ENCODE results near the gene EML4. TPM values are rescaled to one million over a fixed set of nuclear protein-coding genes. Genes with fewer than 3 reads are reported as not detected.

The EML4 gene
- total RNA-seq, 4 donors from 2014 or later, result 27.4 to 96.8 (median 58.0) TPM

DNA sequence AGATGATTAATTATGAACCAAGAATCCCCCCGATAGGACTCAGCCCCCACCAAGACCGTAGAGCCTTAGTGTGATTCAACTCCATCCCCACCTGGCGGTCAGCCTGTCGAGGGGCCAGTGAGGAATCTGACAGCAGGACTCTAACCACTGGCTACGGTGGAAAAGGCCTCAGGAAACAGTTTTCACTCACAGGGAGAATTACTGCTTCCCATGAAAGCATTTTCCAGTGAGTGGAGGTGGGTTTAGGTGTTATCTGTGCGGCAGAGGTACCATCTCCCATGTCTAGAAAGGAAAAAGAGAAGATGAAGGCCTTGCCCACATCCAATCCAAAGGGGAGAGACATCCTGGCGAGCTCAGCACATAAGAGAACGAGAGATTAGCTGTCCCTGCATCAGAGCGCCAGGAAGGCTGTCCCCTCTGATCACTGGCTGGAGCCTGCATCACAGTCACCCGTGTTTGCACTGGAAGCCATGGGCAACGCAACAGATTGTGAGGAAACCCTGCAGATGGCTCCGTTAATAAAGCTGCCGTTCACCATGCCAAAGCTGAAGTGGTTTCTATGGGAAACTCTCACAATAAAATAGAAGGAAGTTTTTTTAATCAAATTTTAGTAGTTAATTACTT is 169.5 kb downstream of the EML4 start:
- Histone ChIP-seq H3K27me3 (no peaks in the 10 kb centered on the region), H3K36me3 (no peaks in the 10 kb centered on the region), H3K27ac (no peak overlapping the region), H3K4me1 (peaks cover 3 to 12% of the 10 kb centered on the region in 2 donors), H3K4me3 (no peak overlapping the region), H3K9me3 (no peaks in the 10 kb centered on the region)
- DNase-seq, result no peak
- intact Hi-C loops (cut with DNase I; ENCODE audit: low total_unique reads), result no loop called here
- no peak for TF ChIP-seq POLR2A (IDR thresholded peaks at IDR 0.05)
- TF ChIP-seq, protein P1, sequence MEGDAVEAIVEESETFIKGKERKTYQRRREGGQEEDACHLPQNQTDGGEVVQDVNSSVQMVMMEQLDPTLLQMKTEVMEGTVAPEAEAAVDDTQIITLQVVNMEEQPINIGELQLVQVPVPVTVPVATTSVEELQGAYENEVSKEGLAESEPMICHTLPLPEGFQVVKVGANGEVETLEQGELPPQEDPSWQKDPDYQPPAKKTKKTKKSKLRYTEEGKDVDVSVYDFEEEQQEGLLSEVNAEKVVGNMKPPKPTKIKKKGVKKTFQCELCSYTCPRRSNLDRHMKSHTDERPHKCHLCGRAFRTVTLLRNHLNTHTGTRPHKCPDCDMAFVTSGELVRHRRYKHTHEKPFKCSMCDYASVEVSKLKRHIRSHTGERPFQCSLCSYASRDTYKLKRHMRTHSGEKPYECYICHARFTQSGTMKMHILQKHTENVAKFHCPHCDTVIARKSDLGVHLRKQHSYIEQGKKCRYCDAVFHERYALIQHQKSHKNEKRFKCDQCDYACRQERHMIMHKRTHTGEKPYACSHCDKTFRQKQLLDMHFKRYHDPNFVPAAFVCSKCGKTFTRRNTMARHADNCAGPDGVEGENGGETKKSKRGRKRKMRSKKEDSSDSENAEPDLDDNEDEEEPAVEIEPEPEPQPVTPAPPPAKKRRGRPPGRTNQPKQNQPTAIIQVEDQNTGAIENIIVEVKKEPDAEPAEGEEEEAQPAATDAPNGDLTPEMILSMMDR (IDR thresholded peaks at IDR 0.05), result no peak

DNA sequence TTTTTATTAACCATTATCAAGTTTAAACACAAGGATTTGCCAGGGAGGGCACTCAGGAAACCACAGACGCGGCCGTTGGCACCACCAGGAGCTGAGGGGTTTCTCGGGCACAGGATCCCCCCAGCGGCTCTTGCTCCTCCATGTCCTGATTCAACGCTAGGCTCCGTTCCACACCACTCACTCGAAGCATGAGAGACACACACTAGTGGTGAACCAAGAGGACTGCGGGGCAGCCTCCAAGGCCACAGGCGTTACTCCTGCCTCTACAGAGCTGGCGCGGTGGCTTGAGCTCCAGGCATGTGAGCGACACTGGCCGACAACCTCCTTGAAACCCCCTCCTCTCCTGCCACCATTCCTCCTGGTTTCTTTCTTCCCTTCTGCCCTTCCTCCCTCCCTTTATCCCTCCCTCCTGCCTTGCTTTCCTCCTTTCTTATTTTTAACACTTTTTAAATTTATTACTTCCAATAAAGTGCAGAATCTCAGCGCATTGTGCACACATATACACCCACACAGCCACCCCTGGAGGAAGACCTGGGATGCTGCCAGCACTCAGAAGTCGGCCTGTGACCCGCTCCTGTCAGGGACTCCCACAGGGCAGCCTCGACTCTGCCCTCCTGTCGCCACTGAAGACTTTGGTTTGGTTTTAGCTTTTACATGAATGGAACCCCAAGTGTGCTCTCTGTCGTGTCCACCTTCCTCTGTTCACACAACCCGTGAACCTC is 170.2 kb downstream of the EML4 start:
- Histone ChIP-seq H3K36me3 (no peaks in the 10 kb centered on the region), H3K27me3 (no peaks in the 10 kb centered on the region), H3K4me3 (no peak overlapping the region), H3K27ac (no peak overlapping the region), H3K9me3 (no peaks in the 10 kb centered on the region), H3K4me1 (peaks cover 3 to 12% of the 10 kb centered on the region in 2 donors)
- DNase-seq, result no peak
- TF ChIP-seq, protein P1 (IDR thresholded peaks at IDR 0.05), result no peak
- TF ChIP-seq POLR2A (IDR thresholded peaks at IDR 0.05), result no peak
- intact Hi-C loops (cut with DNase I; ENCODE audit: low total_unique reads), result no loop called here

DNA sequence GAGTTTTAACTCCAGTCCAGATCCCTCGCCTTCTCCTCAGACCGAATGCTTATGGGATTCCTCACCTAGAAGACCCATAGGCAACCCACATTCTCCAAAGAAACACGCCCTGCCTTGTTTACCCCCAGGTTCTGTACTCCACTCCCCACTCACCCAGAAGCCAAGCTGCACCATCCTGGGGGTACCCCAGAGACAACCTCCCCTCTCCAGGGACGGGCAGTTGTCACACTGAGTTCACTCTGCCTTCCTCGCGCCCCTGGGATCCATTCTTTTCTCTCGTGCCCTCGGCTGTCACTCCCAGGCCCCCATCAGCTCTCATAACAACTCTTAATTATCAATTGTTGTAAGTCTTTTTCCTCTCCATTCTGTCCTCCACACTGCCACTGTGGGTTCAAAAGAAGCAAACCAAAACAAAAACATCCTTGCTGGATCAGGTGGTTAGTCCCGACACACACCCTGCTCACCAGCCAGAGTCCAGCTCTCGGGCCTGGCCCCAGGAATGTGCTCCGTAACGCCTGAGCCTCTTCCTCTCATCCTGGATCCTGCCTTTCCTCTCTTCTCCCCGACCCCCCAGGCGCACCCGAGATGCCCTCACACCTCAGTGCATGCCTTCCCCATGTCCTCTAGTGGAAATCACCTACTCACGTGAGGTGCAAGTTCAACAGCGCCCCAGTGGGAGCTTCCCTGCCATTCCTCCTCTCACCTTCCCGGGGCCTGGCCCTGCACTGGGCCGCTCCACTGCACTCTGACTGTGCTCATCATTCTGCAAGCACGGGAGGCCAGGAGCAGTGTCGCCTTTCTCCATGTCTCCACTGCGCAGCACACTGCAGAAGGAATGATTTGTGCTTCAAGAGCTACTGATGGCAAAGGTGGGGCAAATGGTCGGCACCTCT is 171.1 kb downstream of the EML4 start:
- intact Hi-C loops (cut with DNase I; ENCODE audit: low total_unique reads), result no loop called here
- TF ChIP-seq, protein P1 (IDR thresholded peaks at IDR 0.05), result no peak
- no peak for TF ChIP-seq POLR2A (IDR thresholded peaks at IDR 0.05)
- no peaks in the 10 kb centered on the region for H3K9me3 ChIP-seq
- DNase-seq, result no peak
- H3K4me1 ChIP-seq, result peaks cover 3 to 12% of the 10 kb centered on the region in 2 donors
- H3K36me3 ChIP-seq, result no peaks in the 10 kb centered on the region
- H3K27me3 ChIP-seq, result no peaks in the 10 kb centered on the region
- H3K4me3 ChIP-seq, result no peak overlapping the region
- no peak overlapping the region for H3K27ac ChIP-seq

DNA sequence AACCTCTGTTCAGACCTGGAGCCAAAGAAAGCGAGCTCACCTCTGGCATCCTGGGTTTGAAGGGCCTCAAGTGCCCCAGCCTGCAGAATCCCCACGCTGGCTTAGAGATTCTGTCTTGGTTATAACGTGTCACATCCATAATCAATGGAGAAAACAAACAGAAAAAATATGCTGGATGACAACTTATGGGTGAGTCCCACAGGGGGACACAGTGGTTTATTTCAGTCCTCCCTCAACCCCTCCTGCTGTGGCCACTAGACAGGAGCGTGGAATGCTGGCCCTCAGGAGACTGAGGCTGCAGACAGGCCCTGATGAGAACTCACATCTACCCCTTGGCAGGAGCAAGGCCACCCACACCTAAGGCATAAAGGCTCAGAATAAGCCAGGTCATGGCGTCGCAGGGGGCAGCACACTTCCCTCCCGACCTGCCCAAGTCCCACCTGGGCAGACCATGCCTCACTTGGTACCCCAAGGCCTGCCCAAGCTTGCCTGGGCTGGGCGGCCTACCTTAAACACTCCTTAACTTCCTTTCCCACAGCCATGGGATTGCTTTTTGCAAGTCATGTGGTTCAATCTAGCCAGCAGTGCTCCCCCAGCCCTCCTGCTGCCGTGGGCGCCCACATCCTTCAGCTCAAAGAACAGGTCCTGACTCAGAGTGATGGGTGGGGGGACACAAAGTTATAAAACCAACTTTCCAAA is 171.9 kb downstream of the EML4 start:
- intact Hi-C loops (cut with DNase I; ENCODE audit: low total_unique reads), result no loop called here
- DNase-seq, result no peak
- Histone ChIP-seq H3K27me3 (no peaks in the 10 kb centered on the region), H3K4me1 (peaks cover 3 to 12% of the 10 kb centered on the region in 2 donors), H3K4me3 (no peak overlapping the region), H3K36me3 (no peaks in the 10 kb centered on the region), H3K9me3 (no peaks in the 10 kb centered on the region), H3K27ac (no peak overlapping the region)
- TF ChIP-seq, protein P1 (IDR thresholded peaks at IDR 0.05), result no peak
- no peak for TF ChIP-seq POLR2A (IDR thresholded peaks at IDR 0.05)
